Kidney capillary endothelial cell (primary cell): ENCODE measurements around the gene SMARCD1.
"Not testable (repeated sequence)": the region's sequence is repeated elsewhere in the genome, so short reads cannot be mapped to it uniquely, and the experiment has no call there.

Source experiments
- DNase-seq: peaks from one replicate; pipeline ENCODE4 v3.0.0-alpha.2; 2018; ENCODE audit warnings: low spot score

Gene SMARCD1

GRCh38 chr12:50142993-50143392 lies 57.9 kb downstream of the SMARCD1 start:
- DNase-seq = no peak

GRCh38 chr12:50145439-50145838 lies 60.3 kb downstream of the SMARCD1 start:
- DNase-seq = no peak

- DNase-seq = no peak
These were observed 62.1 kb downstream of the SMARCD1 start for GRCh38 chr12:50147281-50147680.

GRCh38 chr12:50148011-50148410 lies 62.9 kb downstream of the SMARCD1 start:
- not testable (repeated sequence) for DNase-seq

GRCh38 chr12:50149311-50149710 lies 64.2 kb downstream of the SMARCD1 start:
- no peak for DNase-seq
